HCT116 (cell line): Measurements from ENCODE around the gene OBSCN. TPM values are rescaled to one million over a fixed set of nuclear protein-coding genes. Genes with fewer than 3 reads are reported as not detected.

ENCODE experiments used
- ATAC-seq: fragments of 200-7000 bp; cut with Tn5 transposase; 2 replicates; pipeline ENCODE4 v1.9.1; 2020; ENCODE audit warnings: mild to moderate bottlenecking, moderate library complexity
- BruUV-seq: library from RNA; stranded (reverse); fragments of 400-500 nt; replicated peaks from 2 replicates; lab custom pipeline; 2021; lab: Mats Ljungman, UMichigan
- CTCF ChIA-PET: fragments of 300-600 bp; sonication (Branson Sonifier 250); formaldehyde crosslinking; loops from one replicate; lab custom pipeline; 2021; ENCODE audit warnings: antibody characterized with exemption; lab: Charles Lee
- POLR2A ChIA-PET: fragments of 300-600, 350-600 bp; sonication (Branson Sonifier 250); formaldehyde crosslinking; loops from one replicate; lab custom pipeline; 2021; ENCODE audit warnings: antibody characterized with exemption; lab: Charles Lee
- RAD21 ChIA-PET, 2 experiments: fragments of 300-600 bp; sonication (Branson Sonifier 250); formaldehyde crosslinking; loops; one replicate each; lab custom pipeline; 2023; ENCODE audit warnings: low total read pairs in 2 of 2; ENCODE audit not compliant: uncharacterized antibody in 2 of 2, unreplicated experiment in 2 of 2, low non-redundant PET in 1 of 2; lab: Charles Lee
- DNase-seq: peaks from one replicate; pipeline ENCODE4 v3.0.0-alpha.2; 2010; ENCODE audit warnings: low read depth, low spot score
- H2AFZ ChIP-seq: fragments of 200-600 bp; shearing (Covaris generic), sonication (generic); 2 replicates; pipeline ENCODE4 v1.6.1; 2017; ENCODE audit warnings: low read depth, mixed run types, mixed read lengths, antibody characterized with exemption, low read length; ENCODE audit not compliant: poor library complexity, severe bottlenecking
- H3K27ac ChIP-seq: 2 replicates; pipeline ENCODE4 v1.5.1; 2012; ENCODE audit warnings: low read depth, low read length
- H3K27me3 ChIP-seq: fragments of 200-600 bp; sonication (generic); 2 replicates; pipeline ENCODE4 v1.6.1; 2016; ENCODE audit warnings: mixed run types, low read length, mixed read lengths; ENCODE audit not compliant: insufficient read depth
- H3K36me3 ChIP-seq, 2 experiments: fragments of 200-500 bp in 1 of 2; fragments of 200-600 bp in 1 of 2; sonication (Bioruptor generic) in 1 of 2; sonication (generic) in 1 of 2; 2 replicates each; pipeline versions ENCODE4 v1.5.1 to v1.6.1; 2014 to 2016; ENCODE audit warnings: low read length in 2 of 2, inconsistent platforms in 1 of 2, mixed read lengths in 1 of 2, mixed run types in 1 of 2; ENCODE audit not compliant: insufficient read depth in 2 of 2, control insufficient read depth in 1 of 2
- H3K4me1 ChIP-seq, 2 experiments: fragments of 200-600 bp in 1 of 2; sonication (generic) in 1 of 2; 2 replicates each; pipeline versions ENCODE4 v1.5.1 to v1.6.1; 2012 to 2017; ENCODE audit warnings: low read length in 2 of 2, inconsistent platforms in 1 of 2, mild to moderate bottlenecking in 1 of 2, mixed read lengths in 1 of 2, mixed run types in 1 of 2, moderate library complexity in 1 of 2; ENCODE audit not compliant: insufficient read depth in 2 of 2, control insufficient read depth in 1 of 2
- H3K4me2 ChIP-seq: fragments of 200-600 bp; sonication (generic); 2 replicates; pipeline ENCODE4 v1.6.1; 2017; ENCODE audit warnings: mixed run types, low read length, mixed read lengths
- H3K4me3 ChIP-seq, 2 experiments: fragments of 200-600 bp in 1 of 2; sonication (generic) in 1 of 2; replicated peaks in 1 of 2; 2 replicates each; pipeline ENCODE4 v1.5.1; 2011 to 2016; ENCODE audit warnings: low read length in 2 of 2, control low read depth in 1 of 2, low read depth in 1 of 2, mild to moderate bottlenecking in 1 of 2, mixed read lengths in 1 of 2, mixed run types in 1 of 2
- H3K79me2 ChIP-seq: fragments of 200-600 bp; sonication (generic); 2 replicates; pipeline ENCODE4 v1.6.1; 2017; ENCODE audit warnings: mild to moderate bottlenecking, mixed run types, low read length, moderate library complexity, mixed read lengths; ENCODE audit not compliant: insufficient read depth
- H3K9ac ChIP-seq: fragments of 200-600 bp; sonication (generic); 2 replicates; pipeline ENCODE4 v1.6.1; 2016; ENCODE audit warnings: low read length, mixed read lengths
- H3K9me2 ChIP-seq: fragments of 200-600 bp; sonication (generic), shearing (Covaris generic); 2 replicates; pipeline ENCODE4 v1.6.1; 2017; ENCODE audit warnings: mixed run types, mild to moderate bottlenecking, moderate library complexity; ENCODE audit not compliant: insufficient read depth
- H3K9me3 ChIP-seq, 2 experiments: fragments of 200-500 bp in 1 of 2; fragments of 200-600 bp in 1 of 2; sonication (Bioruptor generic) in 1 of 2; sonication (generic) in 1 of 2; 2 replicates each; pipeline ENCODE4 v1.6.1; 2014 to 2017; ENCODE audit warnings: low read length in 2 of 2, mixed read lengths in 2 of 2, inconsistent platforms in 1 of 2, low read depth in 1 of 2, mild to moderate bottlenecking in 1 of 2, mixed run types in 1 of 2, moderate library complexity in 1 of 2; ENCODE audit not compliant: control insufficient read depth in 1 of 2, insufficient read depth in 1 of 2
- H4K20me1 ChIP-seq: fragments of 200-600 bp; sonication (generic), shearing (Covaris generic); 2 replicates; pipeline ENCODE4 v1.6.1; 2017; ENCODE audit warnings: mixed run types, mild to moderate bottlenecking, moderate library complexity; ENCODE audit not compliant: insufficient read depth
- ATF3 ChIP-seq: IDR thresholded peaks from 2 replicates; pipeline ENCODE4 v1.6.1; 2012
- CEBPB ChIP-seq: IDR thresholded peaks from 2 replicates; pipeline ENCODE4 v1.6.1; 2012; ENCODE audit warnings: low read depth
- EGR1 ChIP-seq: IDR thresholded peaks from 2 replicates; pipeline ENCODE4 v1.6.1; 2012; ENCODE audit warnings: low read depth
- ELF1 ChIP-seq: IDR thresholded peaks from 2 replicates; pipeline ENCODE4 v1.6.1; 2012; ENCODE audit warnings: low read depth, borderline replicate concordance
- EZH2phosphoT487 ChIP-seq: fragments of 200-600 bp; IDR thresholded peaks from 2 replicates; pipeline ENCODE4 v1.6.1; 2018; ENCODE audit warnings: antibody characterized with exemption, borderline replicate concordance
- FOSL1 ChIP-seq: IDR thresholded peaks from 2 replicates; pipeline ENCODE4 v1.6.1; 2012; ENCODE audit warnings: low read depth
- JUND ChIP-seq: IDR thresholded peaks from 2 replicates; pipeline ENCODE4 v1.6.1; 2012
- MAX ChIP-seq: IDR thresholded peaks from 2 replicates; pipeline ENCODE4 v1.6.1; 2012
- POLR2AphosphoS5 ChIP-seq: IDR thresholded peaks from 2 replicates; pipeline ENCODE4 v1.6.1; 2011; ENCODE audit warnings: mild to moderate bottlenecking, low read depth, low read length, moderate library complexity
- RAD21 ChIP-seq: IDR thresholded peaks from 2 replicates; pipeline ENCODE4 v1.6.1; 2012; ENCODE audit warnings: low read depth, mild to moderate bottlenecking
- TCF7L2 ChIP-seq: IDR thresholded peaks from 2 replicates; pipeline ENCODE4 v1.7.0; 2011; ENCODE audit warnings: borderline replicate concordance, inconsistent platforms; ENCODE audit not compliant: insufficient read depth, insufficient read length; ENCODE audit errors: extremely low read depth
- YY1 ChIP-seq: IDR thresholded peaks from 2 replicates; pipeline ENCODE4 v1.6.1; 2011; ENCODE audit warnings: low read length, low read depth, moderate library complexity, mild to moderate bottlenecking; ENCODE audit not compliant: insufficient replicate concordance; ENCODE audit errors: extremely low read depth
- ZBTB33 ChIP-seq: IDR thresholded peaks from 2 replicates; pipeline ENCODE4 v1.6.1; 2011; ENCODE audit warnings: mild to moderate bottlenecking, low read length, moderate library complexity; ENCODE audit not compliant: insufficient replicate concordance; ENCODE audit errors: extremely low read depth
- intact Hi-C: fragments of 100-400 bp; cut with micrococcal nuclease; formaldehyde crosslinking; loops from 2 replicates; pipeline ENCODE4 v1.10.0; 2022
- total RNA-seq: library from RNA; stranded (reverse); gene quantifications from one replicate; pipeline ENCODE4 v1.2.1, GENCODE V29; 2021; ENCODE audit not compliant: unreplicated experiment

OBSCN gene
- total RNA-seq, 1 experiment from 2014 or later = 16.6 TPM

GRCh38 chr1:228304766-228305395 is 97.0 kb downstream of the OBSCN start:
- no peak overlapping the region for H3K4me3 ChIP-seq
- no peak for DNase-seq
- H3K79me2 ChIP-seq = no peaks in the 10 kb centered on the region
- H3K9me2 ChIP-seq = no peaks in the 10 kb centered on the region
- intact Hi-C loops = no loop called here
- no TSS peak for BruUV-seq
- no peak overlapping the region for H2AFZ ChIP-seq
- no peaks in the 10 kb centered on the region for H4K20me1 ChIP-seq
- no peak for TF ChIP-seq EGR1
- H3K36me3 ChIP-seq = no peaks in the 10 kb centered on the region
- POLR2A ChIA-PET = no interaction called here
- H3K4me2 ChIP-seq = no peak overlapping the region
- RAD21 ChIA-PET = no interaction called here
- ATAC-seq = no peak
- CTCF ChIA-PET = no interaction called here
- H3K9ac ChIP-seq = no peak overlapping the region
- H3K4me1 ChIP-seq = no peaks in the 10 kb centered on the region
- H3K27ac ChIP-seq = no peak overlapping the region
- H3K27me3 ChIP-seq = no peaks in the 10 kb centered on the region
- H3K9me3 ChIP-seq = peaks cover 5 to 10% of the 10 kb centered on the region in 2 experiments; a peak in 3 of 4 replicates

- no TSS peak for BruUV-seq
- intact Hi-C loops = no loop called here
- H3K27ac ChIP-seq = no peak overlapping the region
- no peak overlapping the region for H3K9ac ChIP-seq
- H2AFZ ChIP-seq = no peak overlapping the region
- H3K27me3 ChIP-seq = no peaks in the 10 kb centered on the region
- no peak for TF ChIP-seq ZBTB33
- no peak for TF ChIP-seq POLR2AphosphoS5
- no peak for TF ChIP-seq ELF1
- no peak for TF ChIP-seq CEBPB
- TF ChIP-seq TCF7L2 = no peak
- no peak for TF ChIP-seq RAD21
- TF ChIP-seq YY1 = no peak
- no peak for TF ChIP-seq MAX
- TF ChIP-seq ATF3 = no peak
- no peak for TF ChIP-seq EZH2phosphoT487
- no peak for TF ChIP-seq FOSL1
- no peak for TF ChIP-seq JUND
- TF ChIP-seq, all 23 proteins: peak for 0
- ChIA-PET CTCF (no interaction called here), POLR2A (no interaction called here), RAD21 (no interaction called here)
- Histone ChIP-seq H3K79me2 (no peaks in the 10 kb centered on the region), H3K9me2 (no peaks in the 10 kb centered on the region), H4K20me1 (no peaks in the 10 kb centered on the region), H3K4me2 (no peak overlapping the region), H3K9me3 (peaks cover 5 to 10% of the 10 kb centered on the region in 2 experiments; a peak in 3 of 4 replicates), H3K4me3 (no peak overlapping the region), H3K4me1 (no peaks in the 10 kb centered on the region), H3K36me3 (no peaks in the 10 kb centered on the region)
- no peak for ATAC-seq
- no peak for DNase-seq
These were observed 97.9 kb downstream of the OBSCN start for GRCh38 chr1:228305721-228306152.
